ENCODE measurements around the gene AGPS.
"Not testable (repeated sequence)": the region's sequence is repeated elsewhere in the genome, so short reads cannot be mapped to it uniquely, and the experiment has no call there.

Gene AGPS

GRCh38 chr2:177535000-177535399, 142.4 kb downstream of the AGPS start:
- no peak for DNase-seq

- DNase-seq: no peak
Observed at GRCh38 chr2:177535958-177536504, 143.5 kb downstream of the AGPS start.

GRCh38 chr2:177537213-177537612, 144.6 kb downstream of the AGPS start:
- DNase-seq: no peak

GRCh38 chr2:177537636-177538035, 145.1 kb downstream of the AGPS start:
- DNase-seq: no peak

- DNase-seq: no peak
Observed at GRCh38 chr2:177538323-177538722, 145.8 kb downstream of the AGPS start.

- no peak for DNase-seq
Observed at GRCh38 chr2:177540283-177540682, 147.7 kb downstream of the AGPS start.

- no peak for DNase-seq
Observed at GRCh38 chr2:177541258-177541991, 148.9 kb downstream of the AGPS start.

- no peak for DNase-seq
Observed at GRCh38 chr2:177542396-177542795, 149.8 kb downstream of the AGPS start.

GRCh38 chr2:177543007-177543760, 150.6 kb downstream of the AGPS start:
- DNase-seq: no peak

- DNase-seq: no peak
Observed at GRCh38 chr2:177545143-177545542, 152.6 kb downstream of the AGPS start.

- no peak for DNase-seq
Observed at GRCh38 chr2:177545981-177546585, 153.5 kb downstream of the AGPS start.

- DNase-seq: no peak
Observed at GRCh38 chr2:177547122-177547521, 154.5 kb downstream of the AGPS start.

GRCh38 chr2:177547772-177548171, 155.2 kb downstream of the AGPS start:
- DNase-seq: no peak

- DNase-seq: no peak
Observed at GRCh38 chr2:177548636-177549035, 156.1 kb downstream of the AGPS start.

GRCh38 chr2:177549171-177549570, 156.6 kb downstream of the AGPS start:
- no peak for DNase-seq

- DNase-seq: no peak
Observed at GRCh38 chr2:177550264-177551200, 158.0 kb downstream of the AGPS start.

GRCh38 chr2:177551360-177551759, 158.8 kb downstream of the AGPS start:
- DNase-seq: not testable (repeated sequence)

- no peak for DNase-seq
Observed at GRCh38 chr2:177551989-177552421, 159.4 kb downstream of the AGPS start.

- DNase-seq: peak; percentile 92 to 94
Observed at GRCh38 chr2:177552422-177553175, 160.0 kb downstream of the AGPS start.

- DNase-seq: no peak
Observed at GRCh38 chr2:177553176-177553884, 160.8 kb downstream of the AGPS start.

GRCh38 chr2:177554365-177554764, 161.8 kb downstream of the AGPS start:
- no peak for DNase-seq
